Skeletal muscle tissue (tissue), 4 donors: ENCODE data around the gene ANAPC13. TPM values are rescaled to one million over a fixed set of nuclear protein-coding genes. Genes with fewer than 3 reads are reported as not detected.

Experiments used
- H3K27ac ChIP-seq: one replicate; pipeline ENCODE4 v1.7.0; 2013; ENCODE audit warnings: mild to moderate bottlenecking, low read depth, low read length, inconsistent platforms
- H3K27me3 ChIP-seq, 3 donors: one replicate each; pipeline ENCODE4 v1.7.0; 2013; ENCODE audit warnings: low read length in 3 of 3; ENCODE audit not compliant: control insufficient read depth in 3 of 3, insufficient read depth in 3 of 3
- H3K36me3 ChIP-seq, 3 donors: one replicate each; pipeline ENCODE4 v1.7.0; 2013; ENCODE audit warnings: low read length in 3 of 3; ENCODE audit not compliant: control insufficient read depth in 3 of 3, insufficient read depth in 3 of 3
- H3K4me1 ChIP-seq, 3 donors: one replicate each; pipeline ENCODE4 v1.7.0; 2013; ENCODE audit warnings: low read length in 3 of 3, mild to moderate bottlenecking in 3 of 3; ENCODE audit not compliant: control insufficient read depth in 3 of 3, insufficient read depth in 3 of 3
- H3K4me3 ChIP-seq, 3 donors: one replicate each; pipeline ENCODE4 v1.7.0; 2013; ENCODE audit warnings: low read length in 3 of 3
- H3K9ac ChIP-seq, 3 donors: one replicate each; pipeline ENCODE4 v1.7.0; 2013; ENCODE audit warnings: low read length in 3 of 3, mild to moderate bottlenecking in 3 of 3, moderate library complexity in 2 of 3, low read depth in 1 of 3
- H3K9me3 ChIP-seq, 3 donors: one replicate each; pipeline ENCODE4 v1.7.0; 2013; ENCODE audit warnings: low read length in 3 of 3; ENCODE audit not compliant: control insufficient read depth in 3 of 3
- total RNA-seq: library from RNA; depleted of rRNA; stranded (reverse); fragments of >200 nt; gene quantifications from one replicate; pipeline ENCODE4 v1.2.3, GENCODE V29; 2014
- donor health status: Osteomylitis.

ANAPC13 gene
- total RNA-seq, 1 donor from 2014 or later: 38.6 TPM

GRCh38 chr3:134445636-134446035 is 40.1 kb downstream of the ANAPC13 start:
- H3K36me3 ChIP-seq: no peaks in the 10 kb centered on the region
- no peak overlapping the region for H3K27ac ChIP-seq

GRCh38 chr3:134445095-134445494 is 40.7 kb downstream of the ANAPC13 start:
- Histone ChIP-seq H3K9ac (no peak overlapping the region), H3K27me3 (no peaks in the 10 kb centered on the region), H3K4me1 (peaks cover 11 to 13% (median 12%) of the 10 kb centered on the region in 3 donors), H3K4me3 (no peak overlapping the region), H3K9me3 (no peaks in the 10 kb centered on the region), H3K36me3 (no peaks in the 10 kb centered on the region), H3K27ac (no peak overlapping the region)

More at GRCh38 chr3:134445636-134446035, 40.1 kb downstream of the ANAPC13 start:
- Histone ChIP-seq H3K4me1 (peaks cover 11 to 13% (median 12%) of the 10 kb centered on the region in 3 donors), H3K9ac (no peak overlapping the region), H3K9me3 (no peaks in the 10 kb centered on the region), H3K4me3 (no peak overlapping the region), H3K27me3 (no peaks in the 10 kb centered on the region)

GRCh38 chr3:134441821-134442220 is 44.0 kb downstream of the ANAPC13 start:
- H3K9me3 ChIP-seq: no peaks in the 10 kb centered on the region
- H3K36me3 ChIP-seq: no peaks in the 10 kb centered on the region
- H3K4me1 ChIP-seq: peaks cover 5 to 8% (median 6%) of the 10 kb centered on the region in 3 donors
- no peak overlapping the region for H3K4me3 ChIP-seq
- H3K27ac ChIP-seq: no peak overlapping the region
- H3K27me3 ChIP-seq: no peaks in the 10 kb centered on the region
- H3K9ac ChIP-seq: no peak overlapping the region

- H3K4me1 ChIP-seq: peaks cover under 1 to 7% (median 2%) of the 10 kb centered on the region in 3 donors
- no peak overlapping the region for H3K9ac ChIP-seq
- H3K4me3 ChIP-seq: no peak overlapping the region
- H3K27ac ChIP-seq: no peak overlapping the region
- no peaks in the 10 kb centered on the region for H3K36me3 ChIP-seq
- H3K9me3 ChIP-seq: no peaks in the 10 kb centered on the region
- H3K27me3 ChIP-seq: no peaks in the 10 kb centered on the region
Observed at GRCh38 chr3:134441321-134441720, 44.5 kb downstream of the ANAPC13 start.

DNA sequence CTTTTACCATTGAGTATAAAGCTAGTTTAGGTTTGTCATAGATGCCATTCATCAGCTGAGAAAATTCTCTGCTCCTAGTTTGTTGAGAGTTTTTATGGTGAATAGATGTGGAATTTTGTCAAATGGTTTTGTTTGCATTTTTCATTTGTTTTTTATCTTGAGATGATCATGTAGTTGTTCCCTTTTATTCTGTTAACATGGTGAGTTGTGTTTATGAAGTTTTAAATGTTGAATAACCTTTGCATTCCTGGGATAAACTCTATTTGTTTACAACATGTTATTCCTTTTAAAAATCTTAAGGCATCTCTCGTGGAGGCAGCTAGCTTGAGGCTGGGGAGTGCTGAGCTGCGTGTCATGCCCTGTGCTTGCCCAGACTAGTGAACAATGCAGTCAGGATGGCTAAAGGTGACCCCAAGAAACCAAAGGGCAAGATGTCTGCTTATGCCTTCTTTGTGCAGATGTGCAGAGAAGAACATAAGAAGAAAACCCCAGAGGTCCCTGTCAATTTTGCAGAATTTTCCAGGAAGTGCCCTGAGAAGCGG is 48.5 kb downstream of the ANAPC13 start:
- Histone ChIP-seq H3K27me3 (no peaks in the 10 kb centered on the region), H3K4me3 (no peak overlapping the region), H3K36me3 (no peaks in the 10 kb centered on the region), H3K9ac (no peak overlapping the region), H3K9me3 (no peaks in the 10 kb centered on the region), H3K27ac (no peak overlapping the region), H3K4me1 (no peaks in the 10 kb centered on the region)

DNA sequence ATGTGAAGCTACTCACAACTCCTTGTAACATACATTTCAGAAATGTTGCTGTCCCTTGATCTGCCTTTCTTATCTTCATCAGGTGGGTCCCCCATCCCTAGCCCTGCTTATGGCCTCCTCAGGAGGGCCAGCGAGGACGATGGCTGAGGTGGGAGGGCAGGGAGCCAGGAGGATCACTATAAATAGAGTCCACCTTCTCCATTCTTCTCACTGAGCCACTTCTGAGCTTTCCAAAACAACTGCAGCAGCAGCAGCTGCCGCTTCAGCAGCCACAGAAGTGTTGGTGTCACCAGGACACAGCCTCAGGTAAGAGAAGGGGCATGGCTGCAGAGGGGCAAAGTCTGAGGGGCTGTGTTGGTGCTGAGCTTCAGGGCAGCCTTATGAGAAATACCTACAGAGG is 53.5 kb downstream of the ANAPC13 start:
- peaks cover 0 to 3% (median 3%) of the 10 kb centered on the region in 3 donors for H3K4me1 ChIP-seq
- H3K36me3 ChIP-seq: no peaks in the 10 kb centered on the region
- no peak overlapping the region for H3K9ac ChIP-seq
- H3K27ac ChIP-seq: no peak overlapping the region
- H3K9me3 ChIP-seq: no peaks in the 10 kb centered on the region
- H3K27me3 ChIP-seq: no peaks in the 10 kb centered on the region
- H3K4me3 ChIP-seq: no peak overlapping the region

DNA sequence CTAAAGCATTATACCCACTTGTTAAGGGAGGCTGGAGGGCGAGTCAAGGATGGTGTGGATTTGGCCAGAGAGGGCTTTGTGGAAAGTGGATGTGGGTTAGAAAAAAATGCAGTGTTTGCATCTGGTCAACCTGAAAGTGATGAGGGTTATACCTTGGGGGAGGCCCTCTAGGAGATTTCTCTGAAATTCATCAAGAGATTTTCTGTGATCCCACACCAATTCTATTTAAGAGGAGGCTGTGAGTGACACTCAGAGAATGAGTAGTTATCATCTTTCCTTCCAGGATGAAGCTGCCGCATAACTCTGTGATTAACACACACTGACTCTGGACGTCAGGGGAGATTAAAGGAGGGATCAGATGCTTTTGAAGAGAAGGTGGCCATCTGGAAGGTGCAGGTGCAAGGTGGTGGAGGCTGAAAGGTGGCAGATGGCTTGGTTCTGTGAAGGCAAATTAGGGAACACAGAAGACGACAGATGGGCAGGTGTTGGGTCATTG is 54.8 kb downstream of the ANAPC13 start:
- Histone ChIP-seq H3K4me1 (peaks cover 0 to 5% (median 3%) of the 10 kb centered on the region in 3 donors), H3K9ac (no peak overlapping the region), H3K36me3 (no peaks in the 10 kb centered on the region), H3K27me3 (no peaks in the 10 kb centered on the region), H3K9me3 (no peaks in the 10 kb centered on the region), H3K4me3 (no peak overlapping the region), H3K27ac (no peak overlapping the region)

DNA sequence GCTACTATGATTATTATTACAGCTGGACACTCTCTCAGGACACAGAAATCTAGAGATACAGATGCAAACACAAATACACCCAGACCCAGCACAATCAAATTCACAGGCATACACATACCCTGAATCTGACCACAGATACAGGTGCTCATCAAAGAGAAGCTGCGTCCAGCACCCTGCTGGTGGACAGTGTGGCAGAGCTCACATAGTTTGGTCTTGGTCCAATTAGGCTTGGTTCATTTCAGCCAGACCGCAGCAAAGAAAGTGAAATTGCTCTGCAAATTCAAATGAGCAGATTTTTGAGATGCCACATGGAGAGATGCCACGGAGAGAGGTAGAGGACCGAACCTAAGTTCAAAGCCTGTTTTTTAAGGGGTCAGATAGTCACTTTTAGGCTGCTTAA is 55.6 kb downstream of the ANAPC13 start:
- Histone ChIP-seq H3K9ac (no peak overlapping the region), H3K4me1 (peaks cover 0 to 5% (median 3%) of the 10 kb centered on the region in 3 donors), H3K27ac (no peak overlapping the region), H3K27me3 (no peaks in the 10 kb centered on the region), H3K36me3 (no peaks in the 10 kb centered on the region), H3K9me3 (no peaks in the 10 kb centered on the region), H3K4me3 (no peak overlapping the region)

DNA sequence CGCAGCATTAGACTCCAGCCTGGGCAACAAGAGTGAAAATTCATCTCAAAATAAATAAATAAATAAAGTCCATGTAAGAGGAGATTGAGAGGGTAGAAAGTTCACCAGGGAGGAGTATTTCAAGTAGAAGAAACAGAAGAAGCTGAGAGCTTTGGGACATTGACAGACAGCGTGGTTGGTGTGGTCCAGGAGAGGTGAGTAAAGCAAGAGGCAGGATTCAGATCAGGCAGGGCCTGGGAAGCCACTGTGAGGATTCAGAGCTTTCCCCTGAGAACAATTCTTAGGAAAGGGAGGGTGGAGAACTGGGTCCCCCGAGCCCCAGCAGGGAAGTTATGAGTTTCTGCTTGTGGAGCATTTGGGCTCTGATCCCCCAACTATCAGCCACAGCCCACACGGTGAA is 57.4 kb downstream of the ANAPC13 start:
- Histone ChIP-seq H3K4me3 (no peak overlapping the region), H3K4me1 (peaks cover 0 to 5% (median 3%) of the 10 kb centered on the region in 3 donors), H3K9me3 (no peaks in the 10 kb centered on the region), H3K27me3 (no peaks in the 10 kb centered on the region), H3K27ac (no peak overlapping the region), H3K36me3 (no peaks in the 10 kb centered on the region), H3K9ac (no peak overlapping the region)
